A204.1 (cell line): ENCODE results near the gene S100A12.
"Not testable (repeated sequence)": the region's sequence is repeated elsewhere in the genome, so short reads cannot be mapped to it uniquely, and the experiment has no call there.

Experiments used
- FAIRE-seq: peaks from 2 replicates; lab custom pipeline; 2012; peaks lifted over from hg19 to GRCh38; lab: Jason Lieb, UNC

Gene S100A12

DNA sequence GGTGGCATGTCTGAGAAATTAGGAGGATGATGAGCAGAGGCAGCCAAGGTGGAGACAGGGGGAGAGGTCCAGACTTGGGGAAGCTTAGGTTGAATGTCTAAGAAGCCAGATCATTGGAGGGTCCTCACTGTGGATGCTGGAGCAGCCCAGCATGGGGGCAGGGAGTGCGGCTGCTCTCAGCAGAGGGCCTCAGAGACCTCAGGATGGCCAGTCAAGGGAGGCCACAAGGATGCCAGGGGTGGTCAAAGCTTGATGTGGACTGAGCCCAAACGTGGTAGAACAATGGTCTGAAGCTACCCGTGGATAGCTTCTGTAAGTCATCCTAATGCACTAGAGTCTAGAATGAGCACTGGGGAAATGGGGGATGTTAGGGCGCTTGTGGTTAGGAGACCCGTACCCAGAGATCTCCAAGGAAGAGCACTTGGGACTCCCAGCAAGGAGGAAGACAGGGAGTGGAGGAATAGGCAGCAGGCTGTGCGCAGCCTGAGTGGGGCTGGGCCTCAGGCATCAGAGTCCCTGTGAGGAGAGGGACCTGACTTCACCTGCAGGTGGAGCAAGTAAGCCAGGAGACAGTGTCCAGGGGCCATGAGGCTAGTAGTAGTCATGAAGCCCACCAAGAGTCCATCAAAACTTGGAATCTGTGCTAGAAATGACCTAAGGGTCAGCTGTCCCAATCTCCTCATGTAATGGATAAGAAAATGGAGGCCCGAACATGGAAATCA, 22.0 kb downstream of the S100A12 start:
- no peak for FAIRE-seq

DNA sequence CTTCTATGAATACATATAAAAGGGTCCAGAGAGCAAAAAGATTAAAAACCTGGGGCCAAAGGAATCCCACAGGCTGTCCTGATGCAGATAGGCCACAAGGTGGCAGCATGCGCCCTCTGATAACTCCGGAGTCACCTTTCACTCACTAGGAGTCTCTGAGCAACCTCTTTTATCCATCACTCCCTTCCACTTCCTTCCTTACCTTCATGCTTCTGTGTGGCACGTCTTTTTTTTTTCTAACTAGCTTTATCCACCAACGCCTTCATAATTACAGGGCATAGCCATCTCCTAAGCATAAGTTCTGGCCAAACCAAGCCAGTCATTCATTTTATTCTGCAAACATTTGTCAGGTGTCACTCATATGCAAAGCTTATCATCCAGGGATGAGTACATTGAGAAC, 22.9 kb downstream of the S100A12 start:
- FAIRE-seq, result peak; percentile 90

DNA sequence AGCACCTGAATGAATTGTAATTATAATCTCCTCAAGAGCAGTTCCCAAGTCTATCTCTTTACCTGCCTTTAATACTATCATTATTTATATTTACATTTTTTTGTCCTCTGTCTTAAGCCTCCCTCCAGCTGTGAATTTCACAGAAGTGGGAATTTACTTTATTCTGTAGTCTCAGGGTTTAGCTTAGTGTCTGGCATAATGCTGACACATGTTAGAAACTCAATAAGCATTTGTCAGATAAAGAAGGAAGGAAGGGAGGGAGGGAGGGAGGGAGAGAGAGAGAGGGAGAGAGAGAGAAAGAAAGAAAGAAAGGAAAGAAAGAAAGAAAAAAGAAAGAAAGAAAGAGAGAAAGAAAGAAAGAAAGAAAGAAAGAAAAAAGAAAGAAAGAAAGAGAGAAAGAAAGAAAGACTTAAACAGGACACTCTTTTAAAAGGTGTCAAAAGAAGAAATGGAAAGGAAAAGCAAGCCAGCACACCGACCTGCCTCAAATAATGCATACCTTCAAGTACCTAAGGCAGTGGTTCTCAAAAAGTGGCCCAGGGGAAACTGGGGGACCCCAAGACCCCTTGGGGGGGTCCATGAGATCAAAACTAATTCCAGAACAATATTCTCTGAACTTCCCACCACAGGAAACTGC, 25.0 kb downstream of the S100A12 start:
- no peak for FAIRE-seq

DNA sequence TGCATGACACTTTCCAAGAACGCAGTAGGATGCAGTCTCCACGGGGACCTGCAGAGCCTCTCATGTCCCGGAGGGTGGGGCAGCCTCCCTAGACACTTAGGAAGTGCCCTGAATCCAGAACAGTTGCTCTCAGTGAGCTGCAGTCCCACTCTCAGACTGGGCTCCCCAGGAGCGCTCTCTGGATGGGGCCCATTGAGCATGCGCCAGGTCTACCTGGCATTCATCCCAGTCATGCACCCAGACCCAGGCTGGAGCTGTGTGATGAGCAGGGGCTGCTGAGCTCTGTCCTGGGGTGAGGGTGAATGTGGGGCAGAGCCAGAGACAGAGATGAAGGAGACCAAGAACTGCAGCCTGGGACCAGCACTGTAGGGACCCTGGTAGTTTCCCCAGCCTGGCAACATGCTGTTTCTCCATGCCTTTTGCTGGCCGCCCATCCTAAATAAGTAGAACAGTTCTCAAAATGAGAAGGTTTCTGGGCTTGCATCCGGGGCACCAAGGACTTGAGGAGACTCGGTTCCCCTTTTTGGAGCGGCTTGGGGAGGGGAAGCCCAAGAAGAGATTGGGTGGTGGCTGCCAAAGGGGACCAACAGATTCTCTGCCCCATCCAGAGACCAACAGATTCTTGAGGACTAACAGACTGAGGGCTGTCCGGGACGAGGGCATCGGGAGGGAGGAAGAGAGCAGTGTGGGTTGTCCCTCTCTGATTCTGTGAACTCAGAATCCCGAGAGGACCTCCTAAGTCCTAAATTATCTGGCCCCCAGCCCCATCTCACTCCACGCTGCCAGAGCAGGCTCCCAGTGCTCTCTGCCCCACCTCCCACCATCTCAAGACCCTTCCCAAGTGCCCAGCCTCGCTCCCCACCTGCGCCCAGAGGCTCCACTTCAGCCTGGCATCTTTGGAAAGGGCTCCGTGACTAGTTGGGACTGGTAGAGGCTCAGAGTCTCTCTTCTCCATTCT, 25.8 kb downstream of the S100A12 start:
- no peak for FAIRE-seq

DNA sequence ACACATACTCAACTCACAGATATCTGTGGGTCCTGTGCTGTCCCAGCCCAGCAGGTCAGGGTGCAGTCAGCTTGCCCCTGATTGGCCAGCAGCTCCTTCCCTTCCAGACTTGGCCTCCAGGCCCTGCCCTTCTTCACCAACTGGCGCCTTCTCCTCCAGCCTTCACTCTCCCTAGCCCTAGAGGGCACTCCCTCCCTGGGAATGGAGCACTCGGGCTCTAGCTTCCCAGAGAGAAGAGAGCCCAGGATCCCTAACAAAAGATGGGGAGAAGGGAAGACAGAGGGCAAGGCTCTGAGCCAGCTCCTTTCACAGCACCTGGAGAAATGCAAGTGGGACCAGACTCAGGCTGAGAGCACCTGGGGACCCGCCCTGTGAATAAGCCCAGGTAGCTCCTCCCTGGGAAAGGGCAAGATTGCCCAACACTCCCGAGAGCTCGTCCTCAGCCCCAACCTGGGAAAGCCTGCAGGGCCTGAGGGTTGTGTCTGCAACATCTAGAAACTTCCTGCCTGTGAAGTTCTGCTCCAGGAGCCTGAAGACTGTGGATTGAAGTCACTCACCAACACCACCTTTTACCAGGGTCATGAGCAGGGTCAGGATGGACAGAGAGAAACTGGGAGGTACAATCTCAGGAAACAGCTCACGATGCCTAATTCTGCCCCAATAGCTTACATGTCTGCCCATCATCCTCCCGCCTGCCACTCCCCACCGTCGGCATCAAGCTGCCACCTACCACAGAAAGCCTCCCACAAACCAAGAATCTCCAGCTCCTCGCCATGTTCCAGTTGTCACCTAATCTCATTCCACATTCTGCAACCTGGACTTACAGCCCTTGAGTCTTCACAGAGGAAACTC, 26.7 kb downstream of the S100A12 start, which contains the start of gene PGLYRP4:
PGLYRP4 (minus strand) TSS at position 331 of the 852 bp plus-strand sequence. CDS start 909 bp downstream, outside the sequence.
- FAIRE-seq, result no peak

DNA sequence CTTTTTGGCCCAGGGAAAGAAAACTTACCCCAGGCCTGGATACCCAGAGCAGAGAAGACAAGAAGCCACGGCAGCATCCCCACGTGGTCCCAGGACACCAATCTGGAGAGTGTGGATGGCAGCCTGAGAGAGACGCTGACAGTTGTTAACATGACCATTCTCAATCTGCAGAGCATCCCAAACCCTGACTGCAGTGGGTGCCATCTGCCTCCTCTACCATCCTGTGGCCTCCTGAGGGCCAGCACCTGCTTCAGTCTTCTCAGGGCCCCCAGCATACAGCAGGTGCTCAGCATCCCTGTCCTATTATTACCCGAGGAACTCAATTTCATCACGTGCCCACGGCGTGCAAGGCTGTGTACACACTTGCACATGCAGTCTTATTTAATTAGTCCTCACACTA, 27.6 kb downstream of the S100A12 start:
- FAIRE-seq, result no peak

DNA sequence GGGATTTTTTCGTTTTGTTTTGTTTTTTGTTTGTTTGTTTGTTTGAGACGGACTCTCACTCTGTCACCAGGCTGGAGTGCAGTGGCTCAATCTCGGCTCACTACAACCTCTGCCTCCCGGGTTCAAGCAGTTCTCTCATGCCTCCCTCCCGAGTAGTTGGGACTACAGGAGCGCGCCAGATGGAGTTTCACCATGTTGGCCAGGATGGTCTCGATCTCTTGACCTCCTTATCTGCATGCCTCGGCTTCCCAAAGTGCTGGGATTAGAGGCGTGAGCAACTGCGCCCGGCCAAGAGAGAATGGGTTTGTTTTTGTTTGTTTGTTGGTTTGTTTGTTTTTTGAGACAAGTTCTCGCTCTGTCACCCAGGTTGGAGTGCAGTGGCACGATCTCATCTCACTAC, 28.4 kb downstream of the S100A12 start:
- not testable (repeated sequence) for FAIRE-seq

DNA sequence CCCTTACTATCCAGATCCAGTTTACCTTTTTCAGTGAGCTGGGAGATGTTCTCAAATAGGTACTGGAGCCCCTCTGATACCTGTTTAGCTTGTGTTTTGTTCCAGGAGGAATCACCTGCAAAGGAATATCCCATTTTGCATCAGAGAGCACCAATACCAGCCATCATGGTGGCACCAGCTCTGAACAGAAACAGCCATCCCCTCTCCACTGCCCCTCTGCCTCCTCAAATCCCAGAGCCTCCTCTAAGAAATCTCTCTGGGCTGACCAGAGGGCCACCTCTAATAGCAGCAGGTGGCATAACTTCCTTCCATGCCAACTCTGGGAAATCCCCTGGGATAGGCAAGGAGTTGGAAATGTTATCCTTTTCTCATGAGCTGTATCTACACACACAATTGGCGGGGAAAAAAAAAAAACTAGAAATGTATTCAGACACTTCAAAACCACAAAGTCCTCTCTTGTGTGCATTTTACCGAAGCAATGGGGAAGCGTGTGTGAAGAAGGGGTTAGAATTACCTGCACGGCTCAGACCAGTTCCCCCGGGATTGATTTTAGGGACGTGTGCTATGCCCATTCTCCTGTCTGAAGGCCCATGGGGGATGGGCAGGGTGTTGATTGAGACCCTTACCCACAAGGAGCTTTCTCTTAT, 29.2 kb downstream of the S100A12 start:
- FAIRE-seq, result no peak

DNA sequence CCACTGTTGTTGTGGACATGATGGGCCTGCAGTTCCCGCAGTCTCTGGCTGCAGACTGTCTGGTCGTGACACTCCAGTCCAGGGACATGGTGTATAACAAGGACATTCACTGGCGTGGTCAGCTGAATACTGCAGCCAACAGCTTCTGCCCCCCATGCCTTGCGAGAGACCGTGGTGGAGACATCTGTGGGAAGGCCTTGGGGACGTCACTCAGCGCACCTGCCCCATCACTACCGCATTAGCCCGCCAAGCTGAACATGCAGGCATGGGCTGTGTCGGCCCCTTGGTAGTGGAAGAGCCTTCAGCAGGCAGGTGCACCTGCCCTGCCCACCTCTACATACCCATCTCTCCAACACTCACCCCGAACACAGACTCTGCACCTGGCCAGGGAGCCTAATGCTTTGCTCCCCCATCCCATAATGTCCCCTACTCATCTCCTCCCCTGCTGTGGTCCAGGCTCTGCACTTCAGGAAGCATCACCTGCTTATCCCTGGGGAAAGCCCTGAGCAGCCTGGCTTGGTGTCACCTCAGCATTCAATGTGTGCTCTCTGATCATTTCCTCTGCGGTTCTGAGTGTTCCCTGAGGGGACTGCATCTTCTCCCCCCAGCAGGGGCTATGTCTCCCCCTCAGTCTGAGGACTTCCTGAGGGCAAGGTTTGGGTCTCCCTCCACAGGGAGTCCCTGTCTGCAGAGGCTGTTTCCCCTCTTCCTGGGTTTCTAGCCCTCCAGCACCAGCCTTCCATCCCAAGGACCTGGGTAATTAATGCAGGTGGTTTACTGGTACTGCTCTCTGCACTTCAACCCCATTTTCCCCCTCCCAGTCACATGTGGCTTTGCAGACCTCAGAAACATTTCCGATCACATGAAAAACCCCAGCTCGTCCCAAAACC, 30.0 kb downstream of the S100A12 start:
- FAIRE-seq, result no peak

DNA sequence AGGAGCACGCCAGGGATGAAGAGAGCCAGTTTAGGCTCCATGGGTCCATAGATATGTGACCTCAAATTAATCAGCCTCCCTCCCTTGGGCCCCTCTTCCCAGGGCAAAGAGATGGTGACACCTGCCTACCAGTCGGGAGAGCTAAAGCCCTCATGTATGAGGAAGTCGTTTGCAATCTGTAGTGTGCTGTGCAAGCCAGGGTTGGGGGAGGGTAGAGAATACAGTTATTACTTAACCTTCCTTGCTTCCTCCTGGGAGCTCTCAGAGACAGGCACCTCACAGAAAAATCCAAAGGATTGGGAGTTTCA, 30.7 kb downstream of the S100A12 start:
- FAIRE-seq, result no peak

DNA sequence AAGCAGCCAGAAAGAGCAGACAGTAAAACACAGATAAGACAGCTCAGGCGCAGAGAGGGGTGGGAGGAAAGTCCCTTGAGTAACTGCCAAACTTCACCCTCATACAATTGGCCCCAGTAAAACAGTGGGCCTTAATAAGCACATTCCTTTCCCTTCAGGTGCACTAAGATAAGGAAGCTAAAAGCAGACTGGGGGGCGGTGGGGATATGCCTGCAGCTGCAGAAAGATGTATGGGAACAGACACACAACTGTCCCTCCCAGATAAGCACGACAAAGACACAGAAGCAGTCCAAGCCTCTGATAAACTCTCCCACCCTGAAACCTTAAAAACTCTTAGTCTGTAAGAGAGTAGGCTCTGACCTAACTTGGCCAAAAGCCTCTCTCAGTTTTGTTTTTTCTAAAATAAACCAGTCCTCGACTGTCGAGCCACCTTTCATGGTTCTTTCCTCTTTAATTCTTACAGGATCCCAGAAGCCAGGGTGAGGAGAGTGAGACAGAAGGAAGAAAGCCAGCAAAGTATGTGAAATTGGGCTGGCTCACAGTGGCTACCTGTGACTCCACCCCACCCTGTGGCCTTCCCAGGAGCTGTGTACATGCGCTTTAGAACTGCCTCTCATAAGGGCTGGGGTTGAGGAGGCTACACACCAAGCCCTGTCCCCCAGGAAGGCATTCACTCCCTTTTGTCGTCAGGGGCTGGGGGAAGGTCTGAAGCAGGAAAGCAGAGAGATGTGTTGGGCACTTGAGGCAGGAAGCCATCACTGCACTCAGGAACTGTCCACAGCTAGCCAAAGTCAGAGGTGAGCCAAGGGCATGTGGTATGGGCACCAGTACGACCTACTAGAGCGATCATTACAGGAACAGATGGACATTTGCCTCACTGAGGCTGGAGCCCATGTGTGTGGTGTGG, 31.4 kb downstream of the S100A12 start:
- FAIRE-seq, result no peak

DNA sequence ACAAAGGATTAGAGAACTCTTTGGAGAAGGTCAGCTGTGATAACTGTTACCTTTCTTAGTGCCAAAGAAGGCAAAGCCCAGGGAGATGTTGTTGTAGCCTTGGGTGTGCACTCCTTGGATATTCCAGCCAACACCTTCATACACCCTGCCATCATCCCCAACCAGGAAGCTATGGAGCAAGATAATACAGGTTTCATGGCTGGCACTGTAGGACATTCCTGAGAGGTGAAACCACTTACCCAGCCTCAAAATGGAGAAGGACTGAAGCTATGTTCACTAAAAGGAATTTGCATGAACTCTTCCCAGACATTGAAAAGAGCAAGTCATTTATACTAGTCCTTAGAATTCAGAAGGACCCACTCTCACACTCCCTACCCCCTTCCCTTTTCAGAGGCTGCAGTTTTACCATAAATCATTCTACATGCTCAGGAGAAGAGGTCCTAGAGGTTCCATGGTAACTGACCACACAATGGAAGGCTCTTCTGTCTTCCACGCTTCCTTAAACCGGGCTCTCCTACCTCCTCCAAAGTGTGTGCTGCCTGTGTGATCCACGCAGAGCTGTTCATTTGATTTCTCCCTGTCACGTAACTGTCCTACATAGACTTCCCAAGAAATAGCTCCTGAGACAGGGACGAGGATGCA, 32.3 kb downstream of the S100A12 start:
- FAIRE-seq, result no peak

DNA sequence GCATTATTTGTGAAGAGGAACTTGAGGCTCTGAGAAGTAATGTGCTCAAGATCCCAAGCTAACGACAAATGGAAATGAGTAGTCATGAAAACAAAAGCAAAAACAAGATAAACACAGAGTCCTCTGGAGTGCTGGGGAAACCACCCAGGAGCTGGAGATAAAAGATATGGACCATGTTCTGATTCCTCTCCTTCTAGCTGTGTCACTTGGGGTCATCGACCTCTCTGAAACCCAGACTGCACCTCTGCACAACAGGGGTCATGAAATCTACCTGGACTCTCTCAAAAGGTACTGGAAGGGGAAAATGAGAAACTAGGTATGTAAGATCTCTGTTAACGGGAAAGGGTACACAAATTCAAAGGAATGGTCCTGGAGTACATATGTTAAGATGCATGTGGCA, 33.2 kb downstream of the S100A12 start:
- FAIRE-seq, result no peak

DNA sequence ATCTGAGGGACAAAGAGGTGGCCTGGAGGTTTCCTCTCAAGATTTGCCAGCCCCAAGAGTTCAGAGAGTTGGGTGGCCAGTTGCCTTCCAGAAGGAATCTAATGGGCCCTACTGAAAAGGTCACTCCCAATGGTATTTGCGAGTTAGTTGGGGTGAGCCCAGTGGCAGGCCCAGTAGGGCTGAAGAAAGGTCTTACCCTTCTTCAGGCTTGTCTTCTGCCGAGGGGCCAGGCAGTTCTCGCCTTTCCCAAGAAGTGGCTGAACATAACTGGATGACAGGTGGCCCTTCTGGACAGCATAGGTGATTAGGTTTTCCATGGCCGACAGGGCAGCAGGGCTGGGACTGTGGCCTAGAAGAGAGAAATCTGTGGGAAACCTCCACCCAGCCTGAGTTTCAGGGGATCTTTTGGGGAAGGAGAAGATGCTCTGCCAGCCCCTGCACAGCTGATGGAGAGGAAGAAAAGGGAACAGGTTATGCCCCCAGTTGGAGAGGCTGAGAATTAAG, 33.9 kb downstream of the S100A12 start:
- FAIRE-seq, result no peak

DNA sequence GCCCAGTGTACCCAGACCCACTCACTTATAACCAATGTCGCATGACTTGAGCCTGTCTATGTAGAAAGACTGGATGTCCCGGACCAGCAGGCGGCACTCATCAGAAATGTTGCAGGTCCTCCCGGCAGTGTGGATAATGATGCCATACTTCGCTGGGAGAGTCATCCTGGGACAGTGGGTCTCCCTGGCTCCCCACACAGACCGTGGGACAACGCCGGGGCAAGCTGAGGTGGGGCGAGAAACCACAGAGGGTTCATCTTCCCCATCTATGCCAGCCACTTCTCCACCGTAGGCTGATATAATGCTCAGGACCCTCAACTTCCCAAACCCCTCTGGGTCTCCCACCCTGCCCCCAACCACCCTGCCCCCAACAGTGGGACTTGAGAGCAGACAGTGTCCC, 35.1 kb downstream of the S100A12 start:
- no peak for FAIRE-seq

DNA sequence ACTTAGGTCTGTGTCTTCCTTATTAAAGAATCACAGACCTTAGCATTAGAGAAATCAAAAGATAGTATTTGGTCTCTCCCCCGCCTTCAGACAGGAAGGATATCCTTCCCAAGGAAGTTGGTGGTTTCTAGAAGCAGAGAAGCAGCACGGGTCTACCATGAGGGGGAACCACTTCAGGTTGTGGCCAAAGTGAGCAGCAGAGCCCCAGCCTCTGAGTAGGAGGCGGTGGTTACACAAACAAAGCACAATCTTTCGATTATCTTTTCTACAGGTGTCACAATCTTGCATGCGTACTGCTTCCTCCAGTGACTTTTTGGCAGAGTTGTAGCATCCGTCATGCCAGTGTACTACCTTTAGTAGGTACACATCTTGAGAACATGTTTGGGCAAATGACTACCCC, 35.6 kb downstream of the S100A12 start:
- FAIRE-seq, result no peak

DNA sequence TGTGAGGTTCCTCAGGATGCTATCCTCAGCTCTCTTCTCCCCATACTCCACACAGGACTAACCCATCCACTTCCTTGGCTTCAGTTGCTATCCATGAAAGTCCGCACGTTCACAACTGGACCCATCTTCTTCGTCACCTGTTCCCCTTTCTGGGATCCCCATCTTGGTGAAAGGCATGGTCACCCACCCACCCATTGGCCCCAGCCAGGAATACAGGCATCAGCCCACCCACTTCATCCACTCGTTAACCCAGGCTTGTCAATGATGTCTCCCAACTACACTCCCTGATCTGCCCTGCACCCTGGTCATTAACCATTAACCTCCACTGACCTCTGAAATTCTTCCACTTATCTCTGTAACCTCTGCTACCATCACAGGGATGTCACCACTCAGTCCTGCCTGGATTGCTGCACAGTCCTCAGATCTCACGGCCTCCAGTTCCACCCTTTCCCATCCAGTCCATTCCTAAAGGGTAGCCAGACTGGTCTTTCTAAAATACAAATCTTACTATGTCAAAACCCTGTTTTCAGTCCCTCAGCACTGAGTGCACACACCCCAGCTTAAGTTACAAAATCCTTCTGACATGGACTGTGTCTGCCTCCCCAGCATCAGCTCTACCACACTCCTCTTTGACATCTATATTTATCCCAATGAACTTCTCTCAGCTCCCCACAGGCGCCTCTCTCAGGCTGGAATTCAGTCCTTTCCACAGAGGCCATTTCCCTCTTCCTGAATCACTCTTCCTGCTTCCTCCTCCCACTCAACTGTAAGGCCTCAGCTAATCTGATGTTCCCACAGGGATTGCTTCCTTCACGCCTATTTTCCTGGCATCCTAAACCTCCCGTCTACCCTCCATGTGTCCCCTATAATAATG, 37.2 kb downstream of the S100A12 start:
- FAIRE-seq, result no peak

DNA sequence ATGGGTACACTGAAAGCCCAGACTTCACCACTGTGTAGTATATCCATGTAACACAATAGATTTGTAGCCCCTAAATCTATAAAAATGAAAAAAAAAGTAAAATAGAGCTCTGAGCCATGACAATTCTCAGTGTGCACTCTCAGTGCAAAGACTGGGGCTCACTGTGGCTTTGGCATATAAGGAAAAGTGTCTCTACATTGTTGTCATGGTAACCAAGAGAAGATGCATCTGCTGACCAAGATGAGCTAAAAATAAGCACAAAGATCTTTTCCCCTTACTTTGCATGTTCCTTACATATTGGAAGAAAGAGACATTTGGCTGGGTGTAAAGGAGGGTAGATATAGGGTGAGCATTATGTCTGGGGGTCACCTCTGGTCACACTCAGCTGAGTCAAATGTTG, 38.8 kb downstream of the S100A12 start:
- no peak for FAIRE-seq
